GM19395 (cell line): Measurements from ENCODE around the gene FXYD4.
"Not testable (repeated sequence)": the region's sequence is repeated elsewhere in the genome, so short reads cannot be mapped to it uniquely, and the experiment has no call there.

Source experiments
- ATAC-seq: cut with Tn5 transposase; IDR thresholded peaks from one replicate; pipeline ENCODE4 v1.9.1; 2021; ENCODE audit warnings: mild to moderate bottlenecking, moderate library complexity; ENCODE audit not compliant: unreplicated experiment

Gene FXYD4

GRCh38 chr10:43374194-43374593 is 2.8 kb downstream of the FXYD4 start:
- no peak for ATAC-seq

- no peak for ATAC-seq
Observed at GRCh38 chr10:43375401-43376020, 4.1 kb downstream of the FXYD4 start.

GRCh38 chr10:43376046-43376635 is 4.7 kb downstream of the FXYD4 start:
- ATAC-seq = no peak

- no peak for ATAC-seq
Observed at GRCh38 chr10:43376828-43377423, 5.5 kb downstream of the FXYD4 start.

GRCh38 chr10:43377424-43377883 is 6.0 kb downstream of the FXYD4 start:
- no peak for ATAC-seq

GRCh38 chr10:43380610-43381222 is 9.3 kb downstream of the FXYD4 start:
- ATAC-seq = no peak

- no peak for ATAC-seq
Observed at GRCh38 chr10:43383204-43383971, 12.0 kb downstream of the FXYD4 start.

- ATAC-seq = no peak
Observed at GRCh38 chr10:43384252-43385221, 13.1 kb downstream of the FXYD4 start.

- ATAC-seq = no peak
Observed at GRCh38 chr10:43385412-43386004, 14.1 kb downstream of the FXYD4 start.

- ATAC-seq = no peak
Observed at GRCh38 chr10:43386549-43386948, 15.1 kb downstream of the FXYD4 start.

- ATAC-seq = no peak
Observed at GRCh38 chr10:43386981-43387677, 15.7 kb downstream of the FXYD4 start.

GRCh38 chr10:43387678-43388032 is 16.2 kb downstream of the FXYD4 start:
- ATAC-seq = no peak

GRCh38 chr10:43389867-43390266 is 18.4 kb downstream of the FXYD4 start:
- no peak for ATAC-seq

GRCh38 chr10:43390333-43390732 is 18.9 kb downstream of the FXYD4 start:
- no peak for ATAC-seq

GRCh38 chr10:43390759-43391158 is 19.3 kb downstream of the FXYD4 start:
- ATAC-seq = no peak

GRCh38 chr10:43391496-43391895 is 20.1 kb downstream of the FXYD4 start:
- no peak for ATAC-seq

GRCh38 chr10:43392748-43393147 is 21.3 kb downstream of the FXYD4 start:
- no peak for ATAC-seq

GRCh38 chr10:43393186-43393585 is 21.8 kb downstream of the FXYD4 start:
- not testable (repeated sequence) for ATAC-seq
